Germinal center (tissue), 1 donor: ENCODE results near the gene PPP1R12C.
A peak's percentile ranks its signal among the peaks of the same experiment; 100 is the strongest.
"Not testable (repeated sequence)": the region's sequence is repeated elsewhere in the genome, so short reads cannot be mapped to it uniquely, and the experiment has no call there.

Experiments
- DNase-seq: peaks from one replicate; pipeline ENCODE4 v3.0.0; 2012; ENCODE audit warnings: mixed read lengths, low spot score

Gene PPP1R12C

GRCh38 chr19:55116859-55117662, at the start of gene PPP1R12C:
PPP1R12C (minus strand) TSS chr19:55117637; CDS start chr19:55117543, 94 bp downstream.
- DNase-seq, result no peak

- DNase-seq, result peak; percentile 99
These were observed 49.3 kb upstream of the PPP1R12C start, which contains the start of gene DNAAF3 for GRCh38 chr19:55166530-55167268. DNAAF3 (minus strand) TSS chr19:55166613; CDS start chr19:55166413, 200 bp downstream.

GRCh38 chr19:55165952-55166529, 48.6 kb upstream of the PPP1R12C start:
- peak; percentile 55 for DNase-seq

- DNase-seq, result no peak
These were observed 44.3 kb upstream of the PPP1R12C start for GRCh38 chr19:55161571-55162322.

- no peak for DNase-seq
These were observed 43.5 kb upstream of the PPP1R12C start for GRCh38 chr19:55160986-55161365.

GRCh38 chr19:55160128-55160985, 42.9 kb upstream of the PPP1R12C start:
- DNase-seq, result peak; percentile 98

- DNase-seq, result no peak
These were observed 41.7 kb upstream of the PPP1R12C start for GRCh38 chr19:55158848-55159749.

GRCh38 chr19:55158423-55158822, 41.0 kb upstream of the PPP1R12C start:
- DNase-seq, result no peak

GRCh38 chr19:55157064-55157908, 39.8 kb upstream of the PPP1R12C start, which contains the start of gene TNNI3:
TNNI3 (minus strand) TSS chr19:55157732; CDS start chr19:55157589, 143 bp downstream.
- DNase-seq, result no peak

GRCh38 chr19:55156202-55157063, 39.0 kb upstream of the PPP1R12C start:
- DNase-seq, result peak; percentile 72

GRCh38 chr19:55155784-55156183, 38.3 kb upstream of the PPP1R12C start:
- DNase-seq, result not testable (repeated sequence)

- no peak for DNase-seq
These were observed 36.3 kb upstream of the PPP1R12C start for GRCh38 chr19:55153652-55154264.

GRCh38 chr19:55152017-55152416, 34.6 kb upstream of the PPP1R12C start:
- DNase-seq, result no peak

- no peak for DNase-seq
These were observed 31.9 kb upstream of the PPP1R12C start, which contains the start of gene TNNT1 for GRCh38 chr19:55149078-55150003. TNNT1 (minus strand) TSS chr19:55149206; CDS start chr19:55147157, 2,049 bp downstream.

- DNase-seq, result no peak
These were observed 30.3 kb upstream of the PPP1R12C start for GRCh38 chr19:55147545-55148251.
